ENCODE data around the gene SASH1.

- TF ChIP-seq POLR2A (IDR thresholded peaks at IDR 0.05) (no peak), CTCF (IDR thresholded peaks at IDR 0.05) (no peak)
These were observed at the start of gene SASH1 for GRCh38 chr6:148342350-148343046.
